Mononuclear cell (primary cell): ENCODE data around the gene CDC5L. TPM values are rescaled to one million over a fixed set of nuclear protein-coding genes. Genes with fewer than 3 reads are reported as not detected.

Source experiments
- H3K27me3 ChIP-seq: 2 replicates; pipeline ENCODE4 v1.6.0; 2011; ENCODE audit warnings: low read length, control low read depth; ENCODE audit not compliant: insufficient read depth
- H3K4me1 ChIP-seq: 2 replicates; pipeline ENCODE4 v1.5.1; 2011; ENCODE audit warnings: mild to moderate bottlenecking, low read length, control low read depth; ENCODE audit not compliant: insufficient read depth
- H3K4me3 ChIP-seq: 2 replicates; pipeline ENCODE4 v1.5.1; 2011; ENCODE audit warnings: mild to moderate bottlenecking, low read length, moderate library complexity
- H3K9me3 ChIP-seq: 2 replicates; pipeline ENCODE4 v1.5.1; 2011; ENCODE audit warnings: low read depth, mild to moderate bottlenecking, control low read depth, low read length
- total RNA-seq: library from RNA; depleted of rRNA; stranded (reverse); fragments of >200 nt; gene quantifications from one replicate; pipeline ENCODE4 v1.2.3, GENCODE V29; 2012

CDC5L gene
- total RNA-seq, 1 donor, result 30.5 TPM

- H3K4me1 ChIP-seq, result no peaks in the 10 kb centered on the region
- H3K27me3 ChIP-seq, result no peaks in the 10 kb centered on the region
- no peak overlapping the region for H3K4me3 ChIP-seq
- no peaks in the 10 kb centered on the region for H3K9me3 ChIP-seq
Measured at GRCh38 chr6:44423306-44423705, 35.8 kb downstream of the CDC5L start.

GRCh38 chr6:44425951-44426350, 38.4 kb downstream of the CDC5L start:
- Histone ChIP-seq H3K4me1 (no peaks in the 10 kb centered on the region), H3K27me3 (no peaks in the 10 kb centered on the region)

GRCh38 chr6:44428682-44429081, 41.2 kb downstream of the CDC5L start:
- H3K27me3 ChIP-seq, result no peaks in the 10 kb centered on the region
- H3K9me3 ChIP-seq, result no peaks in the 10 kb centered on the region
- no peak overlapping the region for H3K4me3 ChIP-seq
- H3K4me1 ChIP-seq, result no peaks in the 10 kb centered on the region

More at GRCh38 chr6:44425951-44426350, 38.4 kb downstream of the CDC5L start:
- H3K9me3 ChIP-seq, result no peaks in the 10 kb centered on the region
- no peak overlapping the region for H3K4me3 ChIP-seq

GRCh38 chr6:44430326-44430725, 42.8 kb downstream of the CDC5L start:
- H3K9me3 ChIP-seq, result no peaks in the 10 kb centered on the region
- H3K4me3 ChIP-seq, result no peak overlapping the region
- H3K27me3 ChIP-seq, result no peaks in the 10 kb centered on the region
- no peaks in the 10 kb centered on the region for H3K4me1 ChIP-seq

- Histone ChIP-seq H3K27me3 (no peaks in the 10 kb centered on the region), H3K9me3 (no peaks in the 10 kb centered on the region), H3K4me3 (no peak overlapping the region), H3K4me1 (no peaks in the 10 kb centered on the region)
Measured at GRCh38 chr6:44431118-44431725, 43.7 kb downstream of the CDC5L start.

GRCh38 chr6:44432227-44432626, 44.7 kb downstream of the CDC5L start:
- H3K9me3 ChIP-seq, result no peaks in the 10 kb centered on the region
- H3K27me3 ChIP-seq, result no peaks in the 10 kb centered on the region
- H3K4me1 ChIP-seq, result no peaks in the 10 kb centered on the region
- H3K4me3 ChIP-seq, result no peak overlapping the region

GRCh38 chr6:44432726-44433125, 45.2 kb downstream of the CDC5L start:
- Histone ChIP-seq H3K9me3 (no peaks in the 10 kb centered on the region), H3K4me3 (no peak overlapping the region), H3K4me1 (no peaks in the 10 kb centered on the region), H3K27me3 (no peaks in the 10 kb centered on the region)

GRCh38 chr6:44435500-44435899, 48.0 kb downstream of the CDC5L start:
- Histone ChIP-seq H3K27me3 (no peaks in the 10 kb centered on the region), H3K9me3 (no peaks in the 10 kb centered on the region), H3K4me1 (no peaks in the 10 kb centered on the region), H3K4me3 (no peak overlapping the region)

GRCh38 chr6:44438827-44439226, 51.3 kb downstream of the CDC5L start:
- H3K4me3 ChIP-seq, result no peak overlapping the region
- H3K27me3 ChIP-seq, result no peaks in the 10 kb centered on the region
- H3K9me3 ChIP-seq, result peaks cover 17% of the 10 kb centered on the region
- no peaks in the 10 kb centered on the region for H3K4me1 ChIP-seq

GRCh38 chr6:44439270-44440045, 52.0 kb downstream of the CDC5L start:
- Histone ChIP-seq H3K9me3 (peaks cover 17% of the 10 kb centered on the region), H3K4me1 (no peaks in the 10 kb centered on the region), H3K27me3 (no peaks in the 10 kb centered on the region), H3K4me3 (no peak overlapping the region)

- Histone ChIP-seq H3K4me1 (no peaks in the 10 kb centered on the region), H3K9me3 (peaks cover 17% of the 10 kb centered on the region), H3K27me3 (no peaks in the 10 kb centered on the region), H3K4me3 (no peak overlapping the region)
Measured at GRCh38 chr6:44441091-44441855, 53.8 kb downstream of the CDC5L start.

GRCh38 chr6:44442236-44442635, 54.7 kb downstream of the CDC5L start:
- Histone ChIP-seq H3K27me3 (no peaks in the 10 kb centered on the region), H3K4me1 (no peaks in the 10 kb centered on the region), H3K4me3 (no peak overlapping the region)

GRCh38 chr6:44442833-44443444, 55.4 kb downstream of the CDC5L start:
- no peak overlapping the region for H3K4me3 ChIP-seq
- H3K27me3 ChIP-seq, result no peaks in the 10 kb centered on the region
- H3K9me3 ChIP-seq, result peaks cover 17% of the 10 kb centered on the region
- no peaks in the 10 kb centered on the region for H3K4me1 ChIP-seq

More at GRCh38 chr6:44442236-44442635, 54.7 kb downstream of the CDC5L start:
- H3K9me3 ChIP-seq, result peaks cover 17% of the 10 kb centered on the region

- Histone ChIP-seq H3K9me3 (peaks cover 17% of the 10 kb centered on the region), H3K4me1 (no peaks in the 10 kb centered on the region), H3K27me3 (no peaks in the 10 kb centered on the region), H3K4me3 (no peak overlapping the region)
Measured at GRCh38 chr6:44444853-44445252, 57.3 kb downstream of the CDC5L start.
